ENCODE measurements around the gene ACTG2.

Gene ACTG2

DNA sequence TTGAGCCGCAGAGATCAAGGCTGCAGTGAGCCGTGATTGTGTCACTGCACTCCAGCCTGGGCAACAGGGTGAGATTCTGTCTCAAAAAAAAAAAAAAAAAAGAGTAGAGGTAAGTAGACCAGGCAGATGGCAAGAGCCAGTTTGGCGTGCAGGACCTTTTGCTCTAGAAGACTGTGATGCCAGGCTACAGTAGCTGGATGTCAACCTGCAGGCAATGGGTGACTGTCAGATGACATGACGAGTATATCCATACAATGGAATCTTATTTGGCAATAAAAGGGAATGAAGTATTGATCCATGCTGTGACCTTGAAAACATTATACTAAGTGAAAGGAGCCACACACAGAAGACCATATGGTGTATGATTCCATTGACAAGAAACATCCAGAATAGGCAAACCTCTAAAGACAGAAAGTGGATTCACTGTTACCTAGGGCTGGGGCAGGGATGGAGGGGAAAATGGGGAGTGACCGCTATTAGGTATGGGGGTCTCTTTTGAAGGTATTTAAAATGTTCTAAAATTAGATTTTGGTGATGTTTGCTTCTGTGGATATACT lies 22.7 kb downstream of the ACTG2 start:
- no peak for DNase-seq

DNA sequence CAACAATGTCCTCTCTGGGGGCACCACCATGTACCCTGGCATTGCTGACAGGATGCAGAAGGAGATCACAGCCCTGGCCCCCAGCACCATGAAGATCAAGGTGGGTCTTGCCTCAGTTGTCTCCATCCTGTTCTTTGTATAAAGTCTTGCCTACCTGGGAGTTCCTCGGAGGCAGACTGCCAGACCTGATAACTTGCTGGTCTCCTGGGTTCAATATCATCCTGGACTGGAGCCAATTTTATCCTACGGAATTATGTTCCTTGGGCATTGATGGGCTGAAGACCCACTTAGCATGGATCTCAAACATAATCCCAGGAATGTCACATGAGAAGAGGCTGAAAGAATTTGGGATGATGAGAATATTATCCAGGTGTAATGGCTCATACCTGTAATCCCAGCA lies 23.9 kb downstream of the ACTG2 start:
- DNase-seq = no peak

DNA sequence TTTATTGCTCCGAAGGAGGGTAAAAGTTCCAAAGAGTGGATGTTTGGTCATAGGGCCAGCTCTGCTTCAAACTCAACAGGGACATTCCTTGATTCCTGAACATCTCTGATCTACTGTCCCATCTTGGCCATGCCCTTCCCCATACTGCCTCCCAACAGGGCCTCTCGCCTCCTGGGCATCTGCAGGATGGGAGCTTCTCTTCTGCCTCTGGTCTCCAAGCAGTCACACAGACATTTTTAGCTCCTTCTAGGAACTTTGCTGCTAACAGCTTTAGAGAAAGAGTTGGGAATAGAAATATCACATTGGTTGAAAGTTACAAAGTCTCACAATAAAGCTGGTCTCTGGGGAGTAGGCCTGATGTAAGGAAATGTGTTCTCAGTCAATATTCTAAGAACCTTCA lies 24.5 kb downstream of the ACTG2 start:
- DNase-seq = no peak

DNA sequence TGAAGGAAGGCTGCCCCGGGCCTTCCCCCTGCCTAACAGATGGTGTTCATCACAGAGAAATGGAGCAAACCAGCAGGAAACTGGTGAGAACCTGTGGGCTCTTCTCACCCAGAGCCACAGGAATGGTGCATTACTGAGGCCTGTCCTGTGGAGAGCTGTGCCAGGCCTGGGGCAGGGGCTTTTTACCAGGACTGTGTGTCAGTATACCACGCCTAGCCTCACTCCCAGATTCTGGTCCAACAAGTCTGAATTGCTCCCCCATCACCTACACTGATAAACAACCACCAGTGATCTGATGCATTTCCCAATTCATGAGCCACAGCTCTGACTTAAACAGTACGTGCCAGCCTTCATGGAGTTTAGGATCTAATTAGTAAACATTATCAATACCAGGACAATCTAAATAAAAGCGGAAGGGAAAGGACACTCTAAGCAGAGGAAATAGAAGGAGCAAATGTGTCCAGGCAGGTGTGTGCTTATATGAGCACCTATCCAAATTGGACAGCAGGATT lies 24.9 kb downstream of the ACTG2 start:
- no peak for DNase-seq

- no peak for DNase-seq
These were observed 26.0 kb downstream of the ACTG2 start for GRCh38 chr2:73918856-73919255.

DNA sequence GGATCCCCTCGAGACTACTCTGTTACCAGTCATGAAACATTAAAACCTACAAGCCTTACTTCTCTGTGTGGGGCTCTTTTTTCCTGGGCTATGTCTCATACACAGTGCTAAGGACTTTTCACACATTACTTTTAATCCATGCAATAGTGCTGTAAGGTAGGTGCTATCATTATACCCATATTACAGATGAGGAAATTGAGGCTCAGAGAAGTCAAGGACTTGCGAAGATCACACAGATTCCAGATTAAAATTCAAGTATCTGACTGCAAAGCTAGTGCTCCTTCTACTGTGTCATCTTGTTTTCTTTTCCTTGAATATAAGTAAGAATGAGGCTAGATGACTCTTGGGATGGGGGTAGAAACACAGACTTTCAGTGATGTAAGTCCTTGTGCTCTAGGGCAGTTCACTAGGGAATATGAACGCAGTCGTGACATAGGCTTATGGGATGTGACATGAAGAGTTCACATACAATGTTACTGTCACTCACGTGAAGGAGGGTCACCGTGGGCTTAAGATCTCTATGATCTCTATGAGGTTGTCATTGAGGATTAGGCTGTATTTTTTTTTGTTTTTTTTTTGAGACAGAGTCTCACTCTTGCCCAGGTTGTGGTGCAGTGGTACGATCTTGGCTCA lies 26.9 kb downstream of the ACTG2 start:
- DNase-seq = no peak

- peak; percentile 17 to 30 for DNase-seq
These were observed 28.1 kb downstream of the ACTG2 start for GRCh38 chr2:73920577-73921545.

DNA sequence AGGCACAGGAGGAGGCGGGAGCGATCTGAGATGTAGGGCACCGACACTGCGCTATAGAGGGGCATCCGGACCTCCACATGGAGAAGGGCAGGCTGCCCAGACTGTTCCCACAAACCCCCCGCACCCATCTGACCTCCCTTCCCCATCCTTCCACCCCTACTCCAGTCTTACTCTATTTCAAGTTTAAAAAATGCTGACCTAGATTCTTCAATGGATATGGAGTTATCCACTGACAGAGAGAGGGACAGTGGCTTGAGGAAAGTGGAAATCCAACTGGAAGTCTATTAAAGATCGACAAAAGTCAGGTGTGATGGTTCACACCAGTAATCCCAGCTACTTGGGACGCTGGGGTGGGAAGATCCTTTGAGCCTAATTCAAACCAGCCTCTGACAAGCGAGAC lies 28.8 kb downstream of the ACTG2 start:
- DNase-seq = no peak

GRCh38 chr2:73922681-73923080 lies 29.9 kb downstream of the ACTG2 start:
- no peak for DNase-seq

- DNase-seq = no peak
These were observed 32.4 kb downstream of the ACTG2 start for GRCh38 chr2:73925033-73925704.

DNA sequence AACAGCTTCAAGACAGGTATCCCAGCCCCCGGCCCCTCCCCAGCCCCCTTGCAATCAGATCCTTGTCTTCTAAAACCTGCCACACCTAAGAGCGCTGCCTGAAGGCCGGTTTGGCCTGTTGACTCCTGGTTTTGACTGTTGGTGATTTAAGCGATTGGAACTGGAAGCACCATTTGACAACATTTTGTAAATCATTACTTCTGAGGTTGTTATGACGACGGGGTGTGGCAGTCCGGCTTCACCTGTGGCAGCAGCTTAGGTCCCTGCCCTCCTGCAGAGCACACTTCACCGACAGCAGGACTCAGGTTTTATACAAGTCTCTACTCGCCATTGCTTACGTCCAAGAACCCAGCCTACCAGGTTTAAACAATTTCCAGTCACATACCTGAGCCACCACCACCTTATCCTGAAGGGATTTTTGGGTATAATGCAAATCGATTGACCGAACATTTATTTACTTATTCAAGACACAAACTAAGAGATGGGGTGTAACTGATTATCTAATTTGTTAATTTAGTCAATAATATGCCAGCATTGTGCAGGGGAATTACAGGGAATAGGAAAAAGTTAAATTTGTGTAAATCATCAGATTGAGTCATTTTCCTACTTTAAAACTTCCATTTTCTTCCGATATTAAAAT lies 33.2 kb downstream of the ACTG2 start:
- DNase-seq = no peak

DNA sequence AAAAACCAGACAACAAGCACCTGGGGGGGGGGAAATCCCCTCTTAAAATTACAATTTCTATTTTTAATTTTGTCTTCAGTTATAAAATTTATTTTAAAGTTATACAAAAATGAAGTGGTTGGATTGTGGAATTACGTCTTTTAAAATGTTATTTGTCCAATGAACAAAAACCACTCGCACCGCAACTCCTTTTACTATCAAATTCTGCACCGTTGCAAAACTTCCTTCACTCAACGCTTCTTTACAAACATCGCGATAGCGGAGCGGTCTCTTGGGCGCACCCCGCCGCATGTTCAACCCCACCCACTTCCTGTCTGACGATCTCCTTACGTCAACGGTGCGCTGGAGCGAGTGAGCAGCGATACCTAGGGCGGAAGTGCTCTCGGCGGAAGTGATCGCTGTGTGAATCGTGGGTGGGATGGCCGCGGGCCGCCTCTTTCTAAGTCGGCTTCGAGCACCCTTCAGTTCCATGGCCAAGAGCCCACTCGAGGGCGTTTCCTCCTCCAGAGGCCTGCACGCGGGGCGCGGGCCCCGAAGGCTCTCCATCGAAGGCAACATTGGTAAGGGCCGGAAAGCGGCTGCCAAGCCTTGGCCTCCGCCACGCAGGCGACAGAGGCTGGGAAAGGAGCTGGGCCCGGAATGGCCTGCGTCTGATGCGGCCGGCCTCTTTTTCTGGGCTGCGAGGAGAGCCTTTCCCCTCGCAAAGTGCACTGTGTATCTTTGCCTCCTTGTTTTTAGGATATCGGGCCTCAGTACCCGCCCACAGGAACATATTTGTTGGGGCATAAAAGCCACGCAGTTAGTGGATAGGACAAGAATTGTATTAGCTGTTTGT lies 33.9 kb downstream of the ACTG2 start, which contains the start of gene DGUOK:
Gene DGUOK (plus strand): TSS at position 388 of the 835 bp plus-strand sequence. CDS start 31 bp downstream, at position 419.
- peak; percentile 98 to 99 for DNase-seq

DNA sequence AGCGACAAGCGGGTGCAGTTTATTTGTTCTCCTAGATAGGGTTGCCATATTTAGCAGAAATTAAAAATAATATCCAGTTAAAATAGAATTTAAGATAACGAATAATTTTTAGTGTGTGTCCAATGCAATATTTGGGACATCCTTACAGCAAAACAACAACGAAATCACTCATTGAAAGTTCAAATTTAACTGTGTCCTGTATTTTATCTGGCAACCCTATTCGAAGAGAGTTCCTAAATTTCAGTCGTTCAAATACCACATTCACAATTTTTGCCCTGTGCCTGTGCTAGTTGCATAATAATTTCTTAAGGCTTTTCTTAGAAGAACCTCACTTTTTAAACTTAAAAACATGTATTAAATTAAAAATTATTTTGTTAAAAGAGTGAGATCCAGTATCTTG lies 34.5 kb downstream of the ACTG2 start:
- no peak for DNase-seq

- DNase-seq = no peak
These were observed 36.1 kb downstream of the ACTG2 start for GRCh38 chr2:73928963-73929347.

GRCh38 chr2:73930386-73930785 lies 37.6 kb downstream of the ACTG2 start:
- no peak for DNase-seq

DNA sequence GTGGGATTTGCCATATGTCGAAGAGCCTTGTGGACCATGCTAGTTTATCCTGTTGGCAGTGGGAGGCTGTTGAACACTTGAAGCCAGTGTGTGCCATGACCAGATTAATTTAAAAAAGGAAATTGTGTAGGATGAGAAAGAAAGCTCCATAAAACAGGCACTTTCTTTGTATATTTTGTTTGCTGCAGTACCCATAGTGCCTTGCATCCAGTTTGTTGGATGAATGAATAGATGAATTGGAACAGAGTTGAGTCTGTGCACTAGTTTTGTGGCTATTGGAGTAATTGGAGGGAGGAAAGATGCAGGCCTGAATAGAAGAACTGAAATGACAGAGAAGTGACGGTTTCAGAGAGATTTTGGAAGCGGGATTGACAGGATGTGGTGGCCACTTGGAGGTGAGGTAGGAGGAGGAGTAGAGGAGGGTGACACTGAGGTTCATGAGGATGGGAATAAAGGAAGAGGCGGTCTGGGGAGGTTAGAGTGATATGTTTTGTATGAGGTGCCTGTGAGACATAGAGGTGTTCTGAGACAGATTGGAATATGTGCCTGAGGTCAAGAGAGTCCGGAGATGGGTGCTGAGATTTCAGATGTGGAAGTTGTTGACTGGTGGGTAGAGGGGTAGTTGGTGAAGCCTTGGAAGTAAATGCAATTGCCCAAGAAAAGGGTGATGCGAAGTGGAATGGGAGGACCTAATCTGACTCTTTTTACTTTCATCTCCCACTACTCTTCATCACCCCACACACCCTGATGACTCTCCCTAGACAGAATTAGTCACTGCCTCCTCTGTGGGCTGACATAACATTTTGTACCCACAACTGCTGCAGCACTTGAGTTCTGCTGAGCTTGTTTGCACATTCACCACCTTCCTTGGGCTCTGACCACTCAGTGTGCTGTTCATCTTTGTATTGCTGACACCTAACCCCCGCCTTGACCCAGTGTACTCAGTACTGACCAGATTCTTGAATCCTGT lies 39.0 kb downstream of the ACTG2 start:
- DNase-seq = no peak

DNA sequence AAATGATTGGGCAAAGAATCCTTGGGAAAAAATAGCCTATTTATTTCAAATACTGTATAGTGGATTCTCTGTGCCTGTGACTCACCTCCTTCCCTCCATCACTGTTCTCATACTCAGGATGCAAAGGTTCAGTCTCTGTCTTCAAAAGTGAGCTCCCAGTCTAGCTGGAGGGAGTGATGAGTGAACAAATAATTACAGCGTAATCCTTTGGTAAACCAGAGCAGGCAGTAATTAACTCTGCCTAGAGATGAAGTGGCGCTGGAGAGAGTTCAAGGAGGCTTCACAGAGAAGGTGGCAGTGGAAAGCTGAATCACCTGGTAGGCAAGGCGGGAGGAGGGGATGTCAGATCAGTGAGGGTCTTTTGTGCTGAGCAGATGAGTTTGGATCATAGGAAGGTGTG lies 40.4 kb downstream of the ACTG2 start:
- no peak for DNase-seq

- DNase-seq = no peak
These were observed 42.8 kb downstream of the ACTG2 start for GRCh38 chr2:73935641-73936040.

DNA sequence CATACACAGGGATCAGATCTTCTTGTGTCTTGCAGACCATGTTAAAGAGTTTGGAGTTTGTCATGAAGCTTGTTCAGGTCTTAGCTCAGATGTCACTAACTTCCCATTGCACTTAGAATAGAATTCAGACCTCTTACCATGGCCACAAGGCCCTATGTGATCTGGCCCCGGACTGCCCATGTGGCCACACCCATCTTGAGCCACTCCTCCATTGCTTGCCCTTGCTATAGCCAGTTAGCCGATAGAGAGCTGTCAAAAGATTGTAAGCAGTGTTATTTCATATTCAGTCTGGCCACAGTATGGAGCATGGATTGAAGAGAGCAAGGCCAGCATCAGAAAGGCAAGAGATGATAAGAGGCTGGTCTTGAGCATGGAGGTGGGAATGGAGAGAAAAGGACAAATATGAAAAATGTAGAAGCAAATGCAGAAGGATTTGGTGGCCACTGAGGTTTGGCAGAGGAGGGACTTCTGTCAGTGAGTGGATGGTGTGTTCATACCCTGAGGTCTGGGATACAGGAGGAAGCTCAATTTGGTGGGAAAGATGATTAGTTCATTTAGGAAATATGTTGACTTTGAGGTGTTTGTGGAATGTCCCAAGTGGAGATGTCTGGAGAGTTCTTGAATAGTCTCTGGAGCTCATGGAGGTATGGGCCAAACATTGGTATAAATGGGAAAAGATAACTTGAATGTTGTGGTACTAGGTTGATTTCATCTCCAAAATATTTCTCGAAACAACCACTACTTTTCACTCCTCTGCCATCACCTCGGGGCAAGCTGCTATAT lies 44.5 kb downstream of the ACTG2 start:
- no peak for DNase-seq

DNA sequence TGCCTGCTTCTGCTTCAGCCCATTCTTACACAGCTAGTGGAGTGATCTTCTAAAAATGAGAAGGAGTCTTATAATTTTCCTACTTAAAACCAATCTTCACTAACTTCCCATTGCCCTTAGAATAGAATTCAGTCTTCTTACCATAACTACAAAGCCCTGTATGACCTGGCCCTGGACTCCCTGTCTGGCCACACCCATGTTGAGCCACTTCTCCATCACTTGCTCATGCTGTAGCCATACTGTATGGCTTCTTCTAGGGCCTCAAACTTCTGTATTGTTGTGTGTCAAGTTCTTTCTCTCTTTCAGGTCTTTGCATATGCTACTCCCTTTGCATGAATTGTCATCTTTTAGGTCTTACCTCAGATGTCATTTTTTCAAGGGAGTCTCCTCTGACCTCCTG lies 45.1 kb downstream of the ACTG2 start:
- DNase-seq = no peak
